OCI-LY7 (cell line): ENCODE measurements around the gene GRAMD2B.

ENCODE experiments used
- EZH2phosphoT487 ChIP-seq: fragments of 200-600 bp; sonication (generic); IDR thresholded peaks from 2 replicates; pipeline ENCODE4 v1.6.1; 2018; ENCODE audit warnings: low read depth, borderline replicate concordance, mild to moderate bottlenecking, mixed run types, antibody characterized with exemption, low read length, moderate library complexity, mixed read lengths
- TF ChIP-seq, protein P1 (sequence below): fragments of 200-600 bp; sonication (generic); conservative IDR thresholded peaks from 2 replicates; pipeline ENCODE4 v1.5.1; 2014; ENCODE audit warnings: mild to moderate bottlenecking, antibody characterized with exemption, low read length, moderate library complexity, mixed read lengths

DNA sequence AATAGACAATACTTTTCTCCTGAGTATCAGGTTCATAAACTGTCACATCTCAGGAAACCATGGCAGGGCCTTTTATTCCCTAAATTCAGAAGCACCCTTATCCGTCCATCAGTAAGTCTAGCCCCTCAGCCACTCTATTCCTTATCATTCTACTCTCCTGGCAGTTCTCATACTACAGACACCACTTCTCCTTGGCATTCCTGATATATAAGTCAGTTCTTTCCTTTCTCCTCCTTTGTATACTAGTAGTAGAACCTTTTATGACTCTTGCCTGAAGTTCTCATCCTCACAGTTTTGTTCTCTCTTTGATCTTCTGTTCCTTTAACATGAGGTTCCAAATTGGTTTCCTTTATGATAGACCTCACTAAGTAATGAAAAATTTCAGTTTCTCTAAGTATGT, 29.3 kb downstream of the GRAMD2B start:
- TF ChIP-seq, protein P1, sequence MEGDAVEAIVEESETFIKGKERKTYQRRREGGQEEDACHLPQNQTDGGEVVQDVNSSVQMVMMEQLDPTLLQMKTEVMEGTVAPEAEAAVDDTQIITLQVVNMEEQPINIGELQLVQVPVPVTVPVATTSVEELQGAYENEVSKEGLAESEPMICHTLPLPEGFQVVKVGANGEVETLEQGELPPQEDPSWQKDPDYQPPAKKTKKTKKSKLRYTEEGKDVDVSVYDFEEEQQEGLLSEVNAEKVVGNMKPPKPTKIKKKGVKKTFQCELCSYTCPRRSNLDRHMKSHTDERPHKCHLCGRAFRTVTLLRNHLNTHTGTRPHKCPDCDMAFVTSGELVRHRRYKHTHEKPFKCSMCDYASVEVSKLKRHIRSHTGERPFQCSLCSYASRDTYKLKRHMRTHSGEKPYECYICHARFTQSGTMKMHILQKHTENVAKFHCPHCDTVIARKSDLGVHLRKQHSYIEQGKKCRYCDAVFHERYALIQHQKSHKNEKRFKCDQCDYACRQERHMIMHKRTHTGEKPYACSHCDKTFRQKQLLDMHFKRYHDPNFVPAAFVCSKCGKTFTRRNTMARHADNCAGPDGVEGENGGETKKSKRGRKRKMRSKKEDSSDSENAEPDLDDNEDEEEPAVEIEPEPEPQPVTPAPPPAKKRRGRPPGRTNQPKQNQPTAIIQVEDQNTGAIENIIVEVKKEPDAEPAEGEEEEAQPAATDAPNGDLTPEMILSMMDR, result no peak
- TF ChIP-seq EZH2phosphoT487, result no peak
